Muscle layer of duodenum (tissue), 2 donors: ENCODE results near the gene IL1RAP.

Experiments
- H3K27ac ChIP-seq: one replicate; pipeline ENCODE4 v1.7.0; 2013; ENCODE audit warnings: mild to moderate bottlenecking, low read length
- H3K27me3 ChIP-seq: one replicate; pipeline ENCODE4 v1.7.0; 2013; ENCODE audit warnings: low read depth, mild to moderate bottlenecking, control low read depth, low read length
- H3K36me3 ChIP-seq, 2 donors: one replicate each; pipeline ENCODE4 v1.7.0; 2013; ENCODE audit warnings: low read length in 2 of 2, control low read depth in 1 of 2, mild to moderate bottlenecking in 1 of 2; ENCODE audit not compliant: insufficient read depth in 2 of 2, control insufficient read depth in 1 of 2
- H3K4me1 ChIP-seq, 2 donors: one replicate each; pipeline ENCODE4 v1.7.0; 2013; ENCODE audit warnings: low read length in 2 of 2, mild to moderate bottlenecking in 2 of 2, control low read depth in 1 of 2, moderate library complexity in 1 of 2; ENCODE audit not compliant: insufficient read depth in 2 of 2, control insufficient read depth in 1 of 2
- H3K4me3 ChIP-seq, 2 donors: one replicate each; pipeline ENCODE4 v1.7.0; 2013; ENCODE audit warnings: low read length in 2 of 2, low read depth in 1 of 2, mild to moderate bottlenecking in 1 of 2
- H3K9me3 ChIP-seq, 2 donors: one replicate each; pipeline ENCODE4 v1.7.0; 2013; ENCODE audit warnings: low read length in 2 of 2, control low read depth in 1 of 2, mild to moderate bottlenecking in 1 of 2; ENCODE audit not compliant: control insufficient read depth in 1 of 2
- donor health status: healthy.

Gene IL1RAP

GRCh38 chr3:190684776-190685175 lies 170.9 kb downstream of the IL1RAP start:
- H3K4me3 ChIP-seq: no peak overlapping the region
- no peaks in the 10 kb centered on the region for H3K4me1 ChIP-seq
- H3K36me3 ChIP-seq: no peaks in the 10 kb centered on the region
- no peaks in the 10 kb centered on the region for H3K9me3 ChIP-seq
- no peak overlapping the region for H3K27ac ChIP-seq
- H3K27me3 ChIP-seq: no peaks in the 10 kb centered on the region

GRCh38 chr3:190686011-190686410 lies 172.1 kb downstream of the IL1RAP start:
- H3K4me3 ChIP-seq: no peak overlapping the region

GRCh38 chr3:190690246-190690645 lies 176.4 kb downstream of the IL1RAP start:
- Histone ChIP-seq H3K4me3 (no peak overlapping the region), H3K27ac (no peak overlapping the region), H3K36me3 (no peaks in the 10 kb centered on the region), H3K9me3 (no peaks in the 10 kb centered on the region), H3K4me1 (no peaks in the 10 kb centered on the region), H3K27me3 (no peaks in the 10 kb centered on the region)

More at GRCh38 chr3:190686011-190686410, 172.1 kb downstream of the IL1RAP start:
- Histone ChIP-seq H3K9me3 (no peaks in the 10 kb centered on the region), H3K4me1 (no peaks in the 10 kb centered on the region), H3K27me3 (no peaks in the 10 kb centered on the region), H3K27ac (no peak overlapping the region), H3K36me3 (no peaks in the 10 kb centered on the region)

GRCh38 chr3:190692256-190692655 lies 178.4 kb downstream of the IL1RAP start:
- Histone ChIP-seq H3K4me3 (no peak overlapping the region), H3K4me1 (no peaks in the 10 kb centered on the region), H3K27ac (no peak overlapping the region), H3K9me3 (no peaks in the 10 kb centered on the region), H3K27me3 (no peaks in the 10 kb centered on the region), H3K36me3 (no peaks in the 10 kb centered on the region)

- Histone ChIP-seq H3K4me3 (no peak overlapping the region), H3K9me3 (no peaks in the 10 kb centered on the region), H3K36me3 (no peaks in the 10 kb centered on the region), H3K4me1 (no peaks in the 10 kb centered on the region), H3K27ac (no peak overlapping the region), H3K27me3 (no peaks in the 10 kb centered on the region)
Observed at GRCh38 chr3:190694335-190695001, 180.6 kb downstream of the IL1RAP start.

- no peaks in the 10 kb centered on the region for H3K4me1 ChIP-seq
- no peaks in the 10 kb centered on the region for H3K27me3 ChIP-seq
- H3K4me3 ChIP-seq: no peak overlapping the region
- H3K9me3 ChIP-seq: no peaks in the 10 kb centered on the region
- no peak overlapping the region for H3K27ac ChIP-seq
- no peaks in the 10 kb centered on the region for H3K36me3 ChIP-seq
Observed at GRCh38 chr3:190695225-190695624, 181.3 kb downstream of the IL1RAP start.

GRCh38 chr3:190695994-190696393 lies 182.1 kb downstream of the IL1RAP start:
- no peaks in the 10 kb centered on the region for H3K27me3 ChIP-seq
- H3K4me3 ChIP-seq: no peak overlapping the region
- no peaks in the 10 kb centered on the region for H3K36me3 ChIP-seq
- H3K4me1 ChIP-seq: no peaks in the 10 kb centered on the region
- H3K9me3 ChIP-seq: no peaks in the 10 kb centered on the region
- no peak overlapping the region for H3K27ac ChIP-seq

GRCh38 chr3:190696777-190697501 lies 183.1 kb downstream of the IL1RAP start:
- no peaks in the 10 kb centered on the region for H3K4me1 ChIP-seq
- H3K36me3 ChIP-seq: no peaks in the 10 kb centered on the region
- H3K27ac ChIP-seq: no peak overlapping the region
- no peaks in the 10 kb centered on the region for H3K9me3 ChIP-seq
- H3K27me3 ChIP-seq: no peaks in the 10 kb centered on the region
- no peak overlapping the region for H3K4me3 ChIP-seq

GRCh38 chr3:190697502-190697830 lies 183.6 kb downstream of the IL1RAP start:
- H3K9me3 ChIP-seq: no peaks in the 10 kb centered on the region
- H3K27ac ChIP-seq: no peak overlapping the region
- H3K36me3 ChIP-seq: no peaks in the 10 kb centered on the region
- H3K27me3 ChIP-seq: no peaks in the 10 kb centered on the region
- no peaks in the 10 kb centered on the region for H3K4me1 ChIP-seq
- no peak overlapping the region for H3K4me3 ChIP-seq

- no peaks in the 10 kb centered on the region for H3K36me3 ChIP-seq
- no peak overlapping the region for H3K4me3 ChIP-seq
- no peaks in the 10 kb centered on the region for H3K27me3 ChIP-seq
- H3K4me1 ChIP-seq: no peaks in the 10 kb centered on the region
- no peaks in the 10 kb centered on the region for H3K9me3 ChIP-seq
- no peak overlapping the region for H3K27ac ChIP-seq
Observed at GRCh38 chr3:190697901-190698300, 184.0 kb downstream of the IL1RAP start.

GRCh38 chr3:190699776-190700175 lies 185.9 kb downstream of the IL1RAP start:
- no peak overlapping the region for H3K27ac ChIP-seq
- no peaks in the 10 kb centered on the region for H3K9me3 ChIP-seq
- no peak overlapping the region for H3K4me3 ChIP-seq
- no peaks in the 10 kb centered on the region for H3K36me3 ChIP-seq
- H3K4me1 ChIP-seq: no peaks in the 10 kb centered on the region
- H3K27me3 ChIP-seq: no peaks in the 10 kb centered on the region

- no peak overlapping the region for H3K4me3 ChIP-seq
- H3K36me3 ChIP-seq: no peaks in the 10 kb centered on the region
- no peaks in the 10 kb centered on the region for H3K4me1 ChIP-seq
- no peak overlapping the region for H3K27ac ChIP-seq
- H3K9me3 ChIP-seq: no peaks in the 10 kb centered on the region
- no peaks in the 10 kb centered on the region for H3K27me3 ChIP-seq
Observed at GRCh38 chr3:190701096-190701532, 187.2 kb downstream of the IL1RAP start.
